KBM-7 (cell line): ENCODE measurements around the gene ENPP7.

ENCODE experiments used
- DNase-seq: peaks from one replicate; pipeline ENCODE4 v3.0.0-alpha.2; 2015
- in situ Hi-C: fragments of 300-500 bp; cut with MboI; formaldehyde crosslinking; loops from 2 replicates; pipeline ENCODE4 v1.14.3; 2020; ENCODE audit warnings: low sequenced_read_pairs, low pct_unique_long_range_greater_than_20kb, mixed read lengths

ENPP7 gene

GRCh38 chr17:79700592-79700991 lies 30.2 kb upstream of the ENPP7 start:
- in situ Hi-C loops, result no loop called here

GRCh38 chr17:79702034-79702433 lies 28.7 kb upstream of the ENPP7 start:
- DNase-seq, result no peak
- in situ Hi-C loops, result no loop called here

More at GRCh38 chr17:79700592-79700991, 30.2 kb upstream of the ENPP7 start:
- no peak for DNase-seq

GRCh38 chr17:79702550-79703236 lies 28.1 kb upstream of the ENPP7 start:
- no peak for DNase-seq
- in situ Hi-C loops, result no loop called here

- in situ Hi-C loops, result no loop called here
- no peak for DNase-seq
Observed at GRCh38 chr17:79704691-79705090, 26.1 kb upstream of the ENPP7 start.

- in situ Hi-C loops, result no loop called here
- DNase-seq, result no peak
Observed at GRCh38 chr17:79705674-79706073, 25.1 kb upstream of the ENPP7 start.

- DNase-seq, result no peak
- in situ Hi-C loops, result no loop called here
Observed at GRCh38 chr17:79706931-79707850, 23.6 kb upstream of the ENPP7 start.

- DNase-seq, result peak; percentile 51
- in situ Hi-C loops, result no loop called here
Observed at GRCh38 chr17:79707931-79708891, 22.5 kb upstream of the ENPP7 start.

- in situ Hi-C loops, result no loop called here
- no peak for DNase-seq
Observed at GRCh38 chr17:79711715-79712305, 18.9 kb upstream of the ENPP7 start.

GRCh38 chr17:79713391-79713790 lies 17.4 kb upstream of the ENPP7 start:
- in situ Hi-C loops, result no loop called here

GRCh38 chr17:79714176-79715097 lies 16.3 kb upstream of the ENPP7 start:
- in situ Hi-C loops, result no loop called here
- no peak for DNase-seq

More at GRCh38 chr17:79713391-79713790, 17.4 kb upstream of the ENPP7 start:
- DNase-seq, result no peak

GRCh38 chr17:79715098-79715942 lies 15.4 kb upstream of the ENPP7 start:
- no peak for DNase-seq
- in situ Hi-C loops, result no loop called here

GRCh38 chr17:79715943-79716797 lies 14.6 kb upstream of the ENPP7 start:
- DNase-seq, result no peak
- in situ Hi-C loops, result no loop called here

- DNase-seq, result no peak
- in situ Hi-C loops, result no loop called here
Observed at GRCh38 chr17:79720705-79721292, 9.9 kb upstream of the ENPP7 start.

- DNase-seq, result peak; percentile 27
- in situ Hi-C loops, result no loop called here
Observed at GRCh38 chr17:79721993-79722671, 8.6 kb upstream of the ENPP7 start.

GRCh38 chr17:79722787-79723186 lies 8.0 kb upstream of the ENPP7 start:
- in situ Hi-C loops, result no loop called here

More at GRCh38 chr17:79722787-79723186, 8.0 kb upstream of the ENPP7 start:
- no peak for DNase-seq
